OCI-M2 (cell line): Measurements from ENCODE around the gene LHX8.
"Not testable (repeated sequence)": the region's sequence is repeated elsewhere in the genome, so short reads cannot be mapped to it uniquely, and the experiment has no call there.

Experiments used
- DNase-seq: peaks from one replicate; lab custom pipeline; 2025; ENCODE audit not compliant: unreplicated experiment; lab: John Stamatoyannopoulos, UW

LHX8 gene

GRCh38 chr1:75132812-75133619 is 1.2 kb upstream of the LHX8 start:
- DNase-seq = no peak

- DNase-seq = no peak
Observed at GRCh38 chr1:75134647-75135572, 722 bp downstream of the LHX8 start.

- no peak for DNase-seq
Observed at GRCh38 chr1:75135573-75136194, 1.5 kb downstream of the LHX8 start.

GRCh38 chr1:75136195-75136815 is 2.1 kb downstream of the LHX8 start:
- DNase-seq = no peak

GRCh38 chr1:75136921-75137641 is 2.9 kb downstream of the LHX8 start:
- no peak for DNase-seq

GRCh38 chr1:75152092-75152491 is 17.9 kb downstream of the LHX8 start:
- DNase-seq = no peak

- DNase-seq = no peak
Observed at GRCh38 chr1:75159154-75159553, 25.0 kb downstream of the LHX8 start.

- no peak for DNase-seq
Observed at GRCh38 chr1:75165264-75165663, 31.1 kb downstream of the LHX8 start.

- DNase-seq = no peak
Observed at GRCh38 chr1:75166821-75167220, 32.6 kb downstream of the LHX8 start.

- DNase-seq = no peak
Observed at GRCh38 chr1:75170011-75170410, 35.8 kb downstream of the LHX8 start.

GRCh38 chr1:75170981-75171380 is 36.8 kb downstream of the LHX8 start:
- DNase-seq = no peak

GRCh38 chr1:75171876-75172275 is 37.7 kb downstream of the LHX8 start:
- DNase-seq = no peak

GRCh38 chr1:75172556-75172955 is 38.4 kb downstream of the LHX8 start:
- DNase-seq = no peak

GRCh38 chr1:75174031-75174760 is 40.0 kb downstream of the LHX8 start:
- no peak for DNase-seq

- DNase-seq = not testable (repeated sequence)
Observed at GRCh38 chr1:75181214-75181955, 47.2 kb downstream of the LHX8 start.

GRCh38 chr1:75188892-75189291 is 54.7 kb downstream of the LHX8 start:
- DNase-seq = no peak

- DNase-seq = no peak
Observed at GRCh38 chr1:75198163-75198562, 64.0 kb downstream of the LHX8 start.

- no peak for DNase-seq
Observed at GRCh38 chr1:75198761-75199160, 64.6 kb downstream of the LHX8 start.

- no peak for DNase-seq
Observed at GRCh38 chr1:75202751-75203150, 68.6 kb downstream of the LHX8 start.
